Activated CD4-positive, alpha-beta T cell treated with anti-CD3 and anti-CD28 coated beads, Interleukin-2, amount 10 ng/mL, durations not matched to agents 7 days and 5 days (primary cell): ENCODE measurements around the gene FGF23. TPM values are rescaled to one million over a fixed set of nuclear protein-coding genes. Genes with fewer than 3 reads are reported as not detected.

ENCODE experiments used
- CTCF ChIA-PET: fragments of 350-600 bp; sonication (Branson Sonifier 250); formaldehyde crosslinking; loops from one replicate; lab custom pipeline; 2021; ENCODE audit warnings: antibody characterized with exemption; lab: Charles Lee
- POLR2A ChIA-PET: fragments of 350-600 bp; sonication (Branson Sonifier 250); formaldehyde crosslinking; loops from one replicate; lab custom pipeline; 2021; ENCODE audit warnings: antibody characterized with exemption; lab: Charles Lee
- DNase-seq: peaks from one replicate; pipeline ENCODE4 v3.0.0-alpha.2; 2020
- H3K27ac Mint-ChIP-seq: one replicate; pipeline ENCODE4 v1.8.0; 2021; ENCODE audit warnings: mild to moderate bottlenecking, moderate library complexity, mixed read lengths
- H3K27me3 Mint-ChIP-seq: one replicate; pipeline ENCODE4 v1.8.0; 2021; ENCODE audit warnings: mixed read lengths
- H3K36me3 Mint-ChIP-seq: one replicate; pipeline ENCODE4 v1.8.0; 2021; ENCODE audit warnings: low read depth, mixed read lengths
- H3K4me1 Mint-ChIP-seq: one replicate; pipeline ENCODE4 v1.8.0; 2021; ENCODE audit warnings: mixed read lengths
- H3K4me3 Mint-ChIP-seq: one replicate; pipeline ENCODE4 v1.8.0; 2021; ENCODE audit warnings: mild to moderate bottlenecking, moderate library complexity, mixed read lengths
- H3K9me3 Mint-ChIP-seq: one replicate; pipeline ENCODE4 v1.8.0; 2021; ENCODE audit warnings: mixed read lengths
- total RNA-seq, 2 experiments: library from RNA; stranded (reverse); gene quantifications; one replicate each; pipeline ENCODE4 v1.2.3, GENCODE V29; 2021

FGF23 gene
- total RNA-seq, 2 experiments from 2014 or later = not detected

- Mint-ChIP-seq H3K4me1 (no peaks in the 10 kb centered on the region), H3K27ac (no peak overlapping the region), H3K36me3 (no peaks in the 10 kb centered on the region), H3K9me3 (no peaks in the 10 kb centered on the region), H3K4me3 (no peak overlapping the region), H3K27me3 (peaks cover 42% of the 10 kb centered on the region)
- ChIA-PET CTCF (interaction anchor here (1.4 kb wide), 1 partner anchor 12 kb away, joined by 3 read pairs; no protein-coding TSS in a partner anchor), POLR2A (no interaction called here)
- DNase-seq = no peak
Measured at GRCh38 chr12:4378772-4379171, 740 bp downstream of the FGF23 start.

- ChIA-PET CTCF (no interaction called here), POLR2A (no interaction called here)
- Mint-ChIP-seq H3K4me1 (no peaks in the 10 kb centered on the region), H3K27me3 (peaks cover 40% of the 10 kb centered on the region), H3K9me3 (no peaks in the 10 kb centered on the region), H3K4me3 (no peak overlapping the region), H3K36me3 (no peaks in the 10 kb centered on the region), H3K27ac (no peak overlapping the region)
- DNase-seq = no peak
Measured at GRCh38 chr12:4375449-4375848, 4.1 kb downstream of the FGF23 start.

GRCh38 chr12:4372653-4373052, 6.9 kb downstream of the FGF23 start:
- H3K9me3 Mint-ChIP-seq = no peaks in the 10 kb centered on the region
- peaks cover 26% of the 10 kb centered on the region for H3K27me3 Mint-ChIP-seq
- CTCF ChIA-PET = no interaction called here
- H3K27ac Mint-ChIP-seq = no peak overlapping the region
- H3K4me1 Mint-ChIP-seq = no peaks in the 10 kb centered on the region
- H3K4me3 Mint-ChIP-seq = no peak overlapping the region
- POLR2A ChIA-PET = no interaction called here
- no peaks in the 10 kb centered on the region for H3K36me3 Mint-ChIP-seq
- no peak for DNase-seq

GRCh38 chr12:4370265-4370664, 9.2 kb downstream of the FGF23 start:
- DNase-seq = no peak
- CTCF ChIA-PET = no interaction called here
- Mint-ChIP-seq H3K27ac (no peak overlapping the region), H3K27me3 (peaks cover 44% of the 10 kb centered on the region), H3K9me3 (no peaks in the 10 kb centered on the region), H3K36me3 (no peaks in the 10 kb centered on the region), H3K4me1 (no peaks in the 10 kb centered on the region), H3K4me3 (no peak overlapping the region)
- POLR2A ChIA-PET = no interaction called here

- H3K36me3 Mint-ChIP-seq = no peaks in the 10 kb centered on the region
- ChIA-PET POLR2A (no interaction called here), CTCF (interaction anchor here (1.1 kb wide), 1 partner anchor 11 kb away, joined by 4 read pairs; no protein-coding TSS in a partner anchor)
- H3K9me3 Mint-ChIP-seq = no peaks in the 10 kb centered on the region
- H3K4me1 Mint-ChIP-seq = no peaks in the 10 kb centered on the region
- no peak overlapping the region for H3K4me3 Mint-ChIP-seq
- DNase-seq = no peak
- no peak overlapping the region for H3K27ac Mint-ChIP-seq
- H3K27me3 Mint-ChIP-seq = peaks cover 42% of the 10 kb centered on the region
Measured at GRCh38 chr12:4369548-4369947, 10.0 kb downstream of the FGF23 start.

- Mint-ChIP-seq H3K4me3 (no peak overlapping the region), H3K36me3 (no peaks in the 10 kb centered on the region), H3K27me3 (peaks cover 52% of the 10 kb centered on the region), H3K9me3 (no peaks in the 10 kb centered on the region), H3K4me1 (no peaks in the 10 kb centered on the region), H3K27ac (no peak overlapping the region)
- DNase-seq = no peak
- CTCF ChIA-PET = interaction anchor here (0.9 kb wide), 1 partner anchor 13 kb away, joined by 3 read pairs; no protein-coding TSS in a partner anchor
- POLR2A ChIA-PET = no interaction called here
Measured at GRCh38 chr12:4366090-4366489, 13.4 kb downstream of the FGF23 start.

- Mint-ChIP-seq H3K4me3 (no peak overlapping the region), H3K4me1 (peaks cover 9% of the 10 kb centered on the region), H3K27ac (no peak overlapping the region), H3K27me3 (peaks cover 4% of the 10 kb centered on the region), H3K9me3 (no peaks in the 10 kb centered on the region), H3K36me3 (peaks cover 11% of the 10 kb centered on the region)
- DNase-seq = peak; percentile 63
- ChIA-PET POLR2A (no interaction called here), CTCF (no interaction called here)
Measured at GRCh38 chr12:4356041-4356327, 23.5 kb downstream of the FGF23 start.

GRCh38 chr12:4355156-4356040, 24.1 kb downstream of the FGF23 start:
- POLR2A ChIA-PET = no interaction called here
- no peaks in the 10 kb centered on the region for H3K9me3 Mint-ChIP-seq
- no peak overlapping the region for H3K27ac Mint-ChIP-seq
- peaks cover 9% of the 10 kb centered on the region for H3K4me1 Mint-ChIP-seq
- peaks cover 11% of the 10 kb centered on the region for H3K36me3 Mint-ChIP-seq
- H3K27me3 Mint-ChIP-seq = no peaks in the 10 kb centered on the region
- H3K4me3 Mint-ChIP-seq = no peak overlapping the region
- CTCF ChIA-PET = no interaction called here
- DNase-seq = no peak

GRCh38 chr12:4353785-4354208, 25.7 kb downstream of the FGF23 start:
- no peak overlapping the region for H3K4me3 Mint-ChIP-seq
- H3K9me3 Mint-ChIP-seq = no peaks in the 10 kb centered on the region
- H3K27ac Mint-ChIP-seq = no peak overlapping the region
- H3K36me3 Mint-ChIP-seq = peaks cover 11% of the 10 kb centered on the region
- DNase-seq = peak; percentile 59
- H3K4me1 Mint-ChIP-seq = peaks cover 9% of the 10 kb centered on the region
- ChIA-PET CTCF (interaction anchor here (0.7 kb wide), 1 partner anchor 497 kb away, joined by 3 read pairs; no protein-coding TSS in a partner anchor), POLR2A (no interaction called here)
- no peaks in the 10 kb centered on the region for H3K27me3 Mint-ChIP-seq

- no peak overlapping the region for H3K27ac Mint-ChIP-seq
- DNase-seq = no peak
- POLR2A ChIA-PET = no interaction called here
- H3K4me1 Mint-ChIP-seq = no peaks in the 10 kb centered on the region
- H3K9me3 Mint-ChIP-seq = peaks cover 8% of the 10 kb centered on the region
- H3K4me3 Mint-ChIP-seq = no peak overlapping the region
- CTCF ChIA-PET = no interaction called here
- peaks cover 32% of the 10 kb centered on the region for H3K36me3 Mint-ChIP-seq
- H3K27me3 Mint-ChIP-seq = no peaks in the 10 kb centered on the region
Measured at GRCh38 chr12:4346931-4347330, 32.6 kb downstream of the FGF23 start.

GRCh38 chr12:4331842-4332241, 47.7 kb downstream of the FGF23 start:
- Mint-ChIP-seq H3K9me3 (no peaks in the 10 kb centered on the region), H3K4me3 (no peak overlapping the region), H3K27me3 (no peaks in the 10 kb centered on the region), H3K36me3 (peaks cover 14% of the 10 kb centered on the region), H3K4me1 (peaks cover 8% of the 10 kb centered on the region), H3K27ac (no peak overlapping the region)
- ChIA-PET CTCF (no interaction called here), POLR2A (no interaction called here)
- DNase-seq = no peak

GRCh38 chr12:4331221-4331620, 48.3 kb downstream of the FGF23 start:
- CTCF ChIA-PET = no interaction called here
- Mint-ChIP-seq H3K27ac (no peak overlapping the region), H3K9me3 (no peaks in the 10 kb centered on the region), H3K36me3 (peaks cover 9% of the 10 kb centered on the region), H3K4me1 (peaks cover 10% of the 10 kb centered on the region), H3K27me3 (no peaks in the 10 kb centered on the region), H3K4me3 (no peak overlapping the region)
- DNase-seq = no peak
- POLR2A ChIA-PET = no interaction called here

- POLR2A ChIA-PET = no interaction called here
- peaks cover 13% of the 10 kb centered on the region for H3K4me1 Mint-ChIP-seq
- no peak overlapping the region for H3K4me3 Mint-ChIP-seq
- H3K27ac Mint-ChIP-seq = no peak overlapping the region
- H3K27me3 Mint-ChIP-seq = no peaks in the 10 kb centered on the region
- peaks cover 8% of the 10 kb centered on the region for H3K36me3 Mint-ChIP-seq
- CTCF ChIA-PET = interaction anchor here (1.4 kb wide), 1 partner anchor 11 kb away, joined by 3 read pairs; no protein-coding TSS in a partner anchor
- no peaks in the 10 kb centered on the region for H3K9me3 Mint-ChIP-seq
- no peak for DNase-seq
Measured at GRCh38 chr12:4330203-4330602, 49.3 kb downstream of the FGF23 start.
